Type B pancreatic cell (in vitro differentiated cells): ENCODE results near the gene ANKK1. TPM values are rescaled to one million over a fixed set of nuclear protein-coding genes. Genes with fewer than 3 reads are reported as not detected.

ENCODE experiments used
- DNase-seq: peaks from one replicate; pipeline ENCODE4 v3.0.0; 2021; ENCODE audit warnings: mixed read lengths; ENCODE audit not compliant: unreplicated experiment; ENCODE audit errors: extremely low spot score
- H3K27ac Mint-ChIP-seq: 2 replicates; pipeline ENCODE4 v1.8.0; 2021; ENCODE audit warnings: mild to moderate bottlenecking, mixed read lengths
- H3K27me3 Mint-ChIP-seq: 2 replicates; pipeline ENCODE4 v1.8.0; 2021; ENCODE audit warnings: mixed read lengths
- H3K36me3 Mint-ChIP-seq: 2 replicates; pipeline ENCODE4 v1.8.0; 2021; ENCODE audit warnings: mixed read lengths
- H3K4me1 Mint-ChIP-seq: one replicate; pipeline ENCODE4 v1.8.0; 2021; ENCODE audit warnings: mixed read lengths; ENCODE audit not compliant: unreplicated experiment
- H3K4me3 Mint-ChIP-seq: 2 replicates; pipeline ENCODE4 v1.8.0; 2021; ENCODE audit warnings: mild to moderate bottlenecking, mixed read lengths
- H3K9me3 Mint-ChIP-seq: 2 replicates; pipeline ENCODE4 v1.8.0; 2021; ENCODE audit warnings: mixed read lengths
- CTCF ChIP-seq: fragments of 200-600 bp; sonication (generic); conservative IDR thresholded peaks from 2 replicates; pipeline ENCODE4 v1.5.0; 2021; ENCODE audit warnings: antibody characterized with exemption, mild to moderate bottlenecking
- total RNA-seq: library from RNA; stranded (reverse); gene quantifications from 2 replicates; pipeline ENCODE4 v1.2.1, GENCODE V29; 2021; ENCODE audit warnings: low replicate concordance

Gene ANKK1
- total RNA-seq, 1 donor from 2014 or later = 0.53 TPM

- no peak for TF ChIP-seq CTCF
- no peaks in the 10 kb centered on the region for H3K36me3 Mint-ChIP-seq
- H3K9me3 Mint-ChIP-seq = no peaks in the 10 kb centered on the region
- no peak overlapping the region for H3K4me3 Mint-ChIP-seq
- no peak for DNase-seq
- H3K4me1 Mint-ChIP-seq = peaks cover 17% of the 10 kb centered on the region
- H3K27me3 Mint-ChIP-seq = peaks cover 11% of the 10 kb centered on the region
- H3K27ac Mint-ChIP-seq = no peak overlapping the region
Observed at GRCh38 chr11:113435190-113435968, 47.8 kb downstream of the ANKK1 start.

GRCh38 chr11:113436672-113437252, 49.2 kb downstream of the ANKK1 start:
- peaks cover 7% of the 10 kb centered on the region for H3K27me3 Mint-ChIP-seq
- no peak for DNase-seq
- H3K4me3 Mint-ChIP-seq = no peak overlapping the region
- no peaks in the 10 kb centered on the region for H3K9me3 Mint-ChIP-seq
- H3K36me3 Mint-ChIP-seq = no peaks in the 10 kb centered on the region
- H3K27ac Mint-ChIP-seq = no peak overlapping the region
- no peak for TF ChIP-seq CTCF
- H3K4me1 Mint-ChIP-seq = peaks cover 21% of the 10 kb centered on the region

- Mint-ChIP-seq H3K36me3 (no peaks in the 10 kb centered on the region), H3K4me3 (no peak overlapping the region), H3K9me3 (no peaks in the 10 kb centered on the region), H3K27ac (no peak overlapping the region), H3K27me3 (peaks cover 6% of the 10 kb centered on the region), H3K4me1 (peaks cover 19% of the 10 kb centered on the region)
- DNase-seq = no peak
- no peak for TF ChIP-seq CTCF
Observed at GRCh38 chr11:113440816-113441215, 53.2 kb downstream of the ANKK1 start.

GRCh38 chr11:113444502-113445123, 57.0 kb downstream of the ANKK1 start:
- H3K9me3 Mint-ChIP-seq = no peaks in the 10 kb centered on the region
- DNase-seq = no peak
- peaks cover 12% of the 10 kb centered on the region for H3K4me1 Mint-ChIP-seq
- no peak for TF ChIP-seq CTCF
- no peak overlapping the region for H3K4me3 Mint-ChIP-seq
- peaks cover 23% of the 10 kb centered on the region for H3K27me3 Mint-ChIP-seq
- H3K36me3 Mint-ChIP-seq = no peaks in the 10 kb centered on the region
- no peak overlapping the region for H3K27ac Mint-ChIP-seq

GRCh38 chr11:113446112-113446511, 58.5 kb downstream of the ANKK1 start:
- Mint-ChIP-seq H3K4me3 (no peak overlapping the region), H3K9me3 (no peaks in the 10 kb centered on the region), H3K4me1 (peaks cover 6% of the 10 kb centered on the region), H3K27me3 (peaks cover 29% of the 10 kb centered on the region), H3K27ac (no peak overlapping the region), H3K36me3 (no peaks in the 10 kb centered on the region)
- DNase-seq = no peak
- TF ChIP-seq CTCF = no peak
